Measurements from ENCODE around the gene CNNM3. TPM values are rescaled to one million over a fixed set of nuclear protein-coding genes. Genes with fewer than 3 reads are reported as not detected.
"Not testable (repeated sequence)": the region's sequence is repeated elsewhere in the genome, so short reads cannot be mapped to it uniquely, and the experiment has no call there.

CNNM3 gene
- total RNA-seq, 1 donor from 2014 or later = 6.1 TPM

GRCh38 chr2:96801786-96802595, 14.1 kb upstream of the CNNM3 start:
- DNase-seq (ENCODE audit: low read depth) (no peak), FAIRE-seq (no peak)
- Histone ChIP-seq H3K4me3 (ENCODE audit: low read depth, low read length) (no peak overlapping the region), H3K27me3 (ENCODE audit: control insufficient read depth, insufficient read depth, low read length) (no peaks in the 10 kb centered on the region), H3K36me3 (ENCODE audit: control insufficient read depth, insufficient read depth, low read length) (no peaks in the 10 kb centered on the region)
- TF ChIP-seq, protein P1, sequence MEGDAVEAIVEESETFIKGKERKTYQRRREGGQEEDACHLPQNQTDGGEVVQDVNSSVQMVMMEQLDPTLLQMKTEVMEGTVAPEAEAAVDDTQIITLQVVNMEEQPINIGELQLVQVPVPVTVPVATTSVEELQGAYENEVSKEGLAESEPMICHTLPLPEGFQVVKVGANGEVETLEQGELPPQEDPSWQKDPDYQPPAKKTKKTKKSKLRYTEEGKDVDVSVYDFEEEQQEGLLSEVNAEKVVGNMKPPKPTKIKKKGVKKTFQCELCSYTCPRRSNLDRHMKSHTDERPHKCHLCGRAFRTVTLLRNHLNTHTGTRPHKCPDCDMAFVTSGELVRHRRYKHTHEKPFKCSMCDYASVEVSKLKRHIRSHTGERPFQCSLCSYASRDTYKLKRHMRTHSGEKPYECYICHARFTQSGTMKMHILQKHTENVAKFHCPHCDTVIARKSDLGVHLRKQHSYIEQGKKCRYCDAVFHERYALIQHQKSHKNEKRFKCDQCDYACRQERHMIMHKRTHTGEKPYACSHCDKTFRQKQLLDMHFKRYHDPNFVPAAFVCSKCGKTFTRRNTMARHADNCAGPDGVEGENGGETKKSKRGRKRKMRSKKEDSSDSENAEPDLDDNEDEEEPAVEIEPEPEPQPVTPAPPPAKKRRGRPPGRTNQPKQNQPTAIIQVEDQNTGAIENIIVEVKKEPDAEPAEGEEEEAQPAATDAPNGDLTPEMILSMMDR (IDR thresholded peaks at IDR 0.05; ENCODE audit: insufficient read depth, low read length, severe bottlenecking) = no peak

DNA sequence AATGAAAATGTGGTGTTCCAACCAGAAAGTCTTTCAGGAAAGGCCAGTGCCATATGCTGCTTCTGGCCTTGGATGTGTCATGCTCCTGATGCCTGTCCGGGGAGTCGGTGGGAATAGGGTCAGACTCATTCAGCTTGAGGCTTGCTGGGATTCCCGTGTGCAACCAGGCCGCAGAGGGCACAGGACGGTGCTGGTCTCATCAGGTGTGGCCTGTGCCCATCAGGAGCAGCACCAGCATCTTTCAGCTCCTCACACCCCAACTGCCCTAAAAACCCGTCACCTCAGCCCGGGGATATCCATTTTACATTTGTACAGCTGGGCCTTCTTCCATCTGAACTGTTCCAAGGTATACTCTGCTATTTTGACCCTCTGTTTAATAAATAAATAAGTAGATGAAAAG, 13.3 kb upstream of the CNNM3 start:
- no peak overlapping the region for H3K4me3 ChIP-seq (ENCODE audit: low read depth, low read length)
- H3K36me3 ChIP-seq (ENCODE audit: control insufficient read depth, insufficient read depth, low read length) = no peaks in the 10 kb centered on the region
- FAIRE-seq = no peak
- no peaks in the 10 kb centered on the region for H3K27me3 ChIP-seq (ENCODE audit: control insufficient read depth, insufficient read depth, low read length)
- no peak for DNase-seq (ENCODE audit: low read depth)
- TF ChIP-seq, protein P1 (IDR thresholded peaks at IDR 0.05; ENCODE audit: insufficient read depth, low read length, severe bottlenecking) = no peak

- FAIRE-seq = no peak
- H3K36me3 ChIP-seq (ENCODE audit: control insufficient read depth, insufficient read depth, low read length) = no peaks in the 10 kb centered on the region
Measured at GRCh38 chr2:96804986-96805385, 11.1 kb upstream of the CNNM3 start.

GRCh38 chr2:96805946-96806345, 10.1 kb upstream of the CNNM3 start:
- not testable (repeated sequence) for H3K4me3 ChIP-seq (ENCODE audit: low read depth, low read length); DNase-seq (ENCODE audit: low read depth); H3K36me3 ChIP-seq (ENCODE audit: control insufficient read depth, insufficient read depth, low read length); FAIRE-seq; H3K27me3 ChIP-seq (ENCODE audit: control insufficient read depth, insufficient read depth, low read length)

More at GRCh38 chr2:96804986-96805385, 11.1 kb upstream of the CNNM3 start:
- no peak for DNase-seq (ENCODE audit: low read depth)
- Histone ChIP-seq H3K27me3 (ENCODE audit: control insufficient read depth, insufficient read depth, low read length) (no peaks in the 10 kb centered on the region), H3K4me3 (ENCODE audit: low read depth, low read length) (no peak overlapping the region)
- TF ChIP-seq, protein P1 (IDR thresholded peaks at IDR 0.05; ENCODE audit: insufficient read depth, low read length, severe bottlenecking) = no peak

GRCh38 chr2:96806468-96807126, 9.5 kb upstream of the CNNM3 start:
- DNase-seq (ENCODE audit: low read depth) (no peak), FAIRE-seq (no peak)
- no peak overlapping the region for H3K4me3 ChIP-seq (ENCODE audit: low read depth, low read length)
- TF ChIP-seq, protein P1 (IDR thresholded peaks at IDR 0.05; ENCODE audit: insufficient read depth, low read length, severe bottlenecking) = no peak
- H3K36me3 ChIP-seq (ENCODE audit: control insufficient read depth, insufficient read depth, low read length) = peaks cover 1% of the 10 kb centered on the region
- no peaks in the 10 kb centered on the region for H3K27me3 ChIP-seq (ENCODE audit: control insufficient read depth, insufficient read depth, low read length)

DNA sequence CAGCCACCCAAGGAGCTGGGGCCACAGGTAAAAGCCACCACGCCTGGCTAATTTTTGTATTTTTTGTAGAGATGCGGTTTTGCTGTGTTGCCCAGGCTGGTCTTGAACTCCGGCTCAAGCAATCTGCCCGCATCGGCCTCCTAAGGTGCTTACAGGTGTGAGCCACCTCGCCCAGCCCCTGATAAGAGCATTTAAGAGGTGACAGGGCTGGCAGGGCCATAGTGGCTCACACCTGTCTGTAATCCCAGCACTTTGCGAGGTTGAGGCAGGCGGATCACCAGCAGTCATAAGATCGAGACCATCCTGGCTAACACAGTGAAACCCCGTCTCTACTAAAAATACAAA, 9.0 kb upstream of the CNNM3 start:
- Histone ChIP-seq H3K36me3 (ENCODE audit: control insufficient read depth, insufficient read depth, low read length) (peaks cover 1% of the 10 kb centered on the region), H3K27me3 (ENCODE audit: control insufficient read depth, insufficient read depth, low read length) (no peaks in the 10 kb centered on the region), H3K4me3 (ENCODE audit: low read depth, low read length) (no peak overlapping the region)
- DNase-seq (ENCODE audit: low read depth) = no peak
- no peak for FAIRE-seq
- TF ChIP-seq, protein P1 (IDR thresholded peaks at IDR 0.05; ENCODE audit: insufficient read depth, low read length, severe bottlenecking) = no peak
